HepG2 (cell line): Measurements from ENCODE around the gene ST6GALNAC2. TPM values are rescaled to one million over a fixed set of nuclear protein-coding genes. Genes with fewer than 3 reads are reported as not detected.

ENCODE experiments used
- DNMT3B ChIP-seq: conservative IDR thresholded peaks from 2 replicates; pipeline ENCODE4 v1.6.1; 2016; ENCODE audit warnings: missing biosample characterization, control low read depth
- EED ChIP-seq: sonication (generic); formaldehyde crosslinking; IDR thresholded peaks from 2 replicates; pipeline ENCODE4 v1.5.0; 2020; ENCODE audit warnings: mild to moderate bottlenecking, missing genetic modification reagents
- ESRRA ChIP-seq: sonication (generic); formaldehyde crosslinking; IDR thresholded peaks from 2 replicates; pipeline ENCODE4 v1.5.1; 2020; ENCODE audit warnings: mild to moderate bottlenecking, low read depth, missing genetic modification reagents
- GLI4 ChIP-seq: sonication (generic); formaldehyde crosslinking; IDR thresholded peaks from 2 replicates; pipeline ENCODE4 v1.5.1; 2020; ENCODE audit warnings: missing genetic modification reagents, mild to moderate bottlenecking, moderate library complexity, borderline replicate concordance
- HDAC2 ChIP-seq: sonication (generic); formaldehyde crosslinking; IDR thresholded peaks from 2 replicates; pipeline ENCODE4 v1.4.0; 2020; ENCODE audit warnings: missing genetic modification reagents
- HES4 ChIP-seq: sonication (generic); formaldehyde crosslinking; IDR thresholded peaks from 2 replicates; pipeline ENCODE4 v1.9.0; 2021; ENCODE audit warnings: mild to moderate bottlenecking, missing genetic modification reagents, borderline replicate concordance
- HNF4A ChIP-seq: sonication (generic); formaldehyde crosslinking; IDR thresholded peaks from 2 replicates; pipeline ENCODE4 v1.4.0; 2020; ENCODE audit warnings: missing genetic modification reagents
- MIER2 ChIP-seq: IDR thresholded peaks from 2 replicates; pipeline ENCODE4 v1.6.1; 2016; ENCODE audit warnings: missing biosample characterization, missing genetic modification reagents
- RXRA ChIP-seq: sonication (generic); formaldehyde crosslinking; IDR thresholded peaks from 2 replicates; pipeline ENCODE4 v1.5.1; 2020; ENCODE audit warnings: missing genetic modification reagents
- SNAI1 ChIP-seq: sonication (generic); formaldehyde crosslinking; IDR thresholded peaks from 2 replicates; pipeline ENCODE4 v1.5.0; 2020; ENCODE audit warnings: mild to moderate bottlenecking, missing genetic modification reagents, borderline replicate concordance
- SP4 ChIP-seq: sonication (generic); formaldehyde crosslinking; IDR thresholded peaks from 2 replicates; pipeline ENCODE4 v1.8.1; 2023; ENCODE audit warnings: mild to moderate bottlenecking, missing genetic modification reagents
- U2AF1 ChIP-seq: fragments of 200-400 bp; formaldehyde crosslinking; optimal IDR thresholded peaks from 2 replicates; pipeline ENCODE3; 2017; ENCODE audit warnings: mild to moderate bottlenecking, low read depth, low read length
- ZBTB21 ChIP-seq: sonication (generic); formaldehyde crosslinking; IDR thresholded peaks from 2 replicates; pipeline ENCODE4 v1.4.0; 2020; ENCODE audit warnings: missing genetic modification reagents
- ZBTB42 ChIP-seq: sonication (generic); formaldehyde crosslinking; IDR thresholded peaks from 2 replicates; pipeline ENCODE4 v1.5.0; 2020; ENCODE audit warnings: mild to moderate bottlenecking, missing genetic modification reagents
- ZNF274 ChIP-seq: sonication (generic); formaldehyde crosslinking; IDR thresholded peaks from 2 replicates; pipeline ENCODE4 v1.5.1; 2020; ENCODE audit warnings: mild to moderate bottlenecking, missing genetic modification reagents
- ZNF383 ChIP-seq: sonication (generic); formaldehyde crosslinking; IDR thresholded peaks from 2 replicates; pipeline ENCODE4 v1.4.0; 2020; ENCODE audit warnings: missing genetic modification reagents, mild to moderate bottlenecking, borderline replicate concordance
- ZNF431 ChIP-seq: sonication (generic); formaldehyde crosslinking; IDR thresholded peaks from 2 replicates; pipeline ENCODE4 v1.9.0; 2022; ENCODE audit warnings: missing genetic modification reagents, low read depth, mild to moderate bottlenecking, borderline replicate concordance
- ZNF441 ChIP-seq: sonication (generic); formaldehyde crosslinking; IDR thresholded peaks from 2 replicates; pipeline ENCODE4 v1.7.0; 2021; ENCODE audit warnings: missing genetic modification reagents, borderline replicate concordance
- ZNF589 ChIP-seq: sonication (generic); formaldehyde crosslinking; conservative IDR thresholded peaks from 2 replicates; pipeline ENCODE4 v1.8.0; 2022; ENCODE audit warnings: mild to moderate bottlenecking, moderate library complexity, missing genetic modification reagents
- ZNF598 ChIP-seq: sonication (generic); formaldehyde crosslinking; IDR thresholded peaks from 2 replicates; pipeline ENCODE4 v1.5.1; 2020; ENCODE audit warnings: mild to moderate bottlenecking, missing genetic modification reagents, borderline replicate concordance
- ZNF709 ChIP-seq: sonication (generic); formaldehyde crosslinking; IDR thresholded peaks from 2 replicates; pipeline ENCODE4 v1.5.0; 2020; ENCODE audit warnings: mild to moderate bottlenecking, missing genetic modification reagents
- ZNF780A ChIP-seq: sonication (generic); formaldehyde crosslinking; IDR thresholded peaks from 2 replicates; pipeline ENCODE4 v1.8.0; 2022; ENCODE audit warnings: mild to moderate bottlenecking, missing genetic modification reagents, moderate library complexity
- ZNF83 ChIP-seq: sonication (generic); formaldehyde crosslinking; IDR thresholded peaks from 2 replicates; pipeline ENCODE4 v1.4.0; 2020; ENCODE audit warnings: missing genetic modification reagents, mild to moderate bottlenecking, borderline replicate concordance
- ZSCAN31 ChIP-seq: sonication (generic); formaldehyde crosslinking; IDR thresholded peaks from 2 replicates; pipeline ENCODE4 v1.5.0; 2020; ENCODE audit warnings: low read depth, mild to moderate bottlenecking, missing genetic modification reagents
- polyA plus RNA-seq, 8 experiments: library from polyadenylated mRNA; depleted of rRNA in 3 of 8; stranded (reverse) in 7 of 8; unstranded in 1 of 8; fragments of >200 nt; fragmentation: Illumina TruSeq in 4 of 8; extraction: Trizol in 4 of 8; gene quantifications; 2 replicates each; pipeline versions ENCODE4 v1.2.1 to v1.2.3, GENCODE V29; 2011 to 2016; ENCODE audit warnings: low read depth in 4 of 8, missing spikeins in 1 of 8, mixed read lengths in 1 of 8; ENCODE audit not compliant: insufficient read depth in 1 of 8
- total RNA-seq, 5 experiments: library from RNA; depleted of rRNA; stranded (reverse); fragments of >200 nt; fragmentation: Illumina TruSeq; extraction: Trizol; gene quantifications; 2 replicates each; pipeline ENCODE4 v1.2.3, GENCODE V29; 2016; ENCODE audit warnings: low read depth in 1 of 5
- TF ChIP-seq, protein P1 (sequence below): sonication (generic); formaldehyde crosslinking; conservative IDR thresholded peaks from 2 replicates; pipeline ENCODE4 v1.4.0; 2020; ENCODE audit warnings: mild to moderate bottlenecking, missing genetic modification reagents, moderate library complexity
- TF ChIP-seq, protein P2 (sequence below): sonication (generic); formaldehyde crosslinking; IDR thresholded peaks from 2 replicates; pipeline ENCODE4 v1.4.0; 2020; ENCODE audit warnings: missing genetic modification reagents
- TF ChIP-seq, protein P3 (sequence below): sonication (generic); formaldehyde crosslinking; IDR thresholded peaks from 2 replicates; pipeline ENCODE4 v1.8.0; 2022; ENCODE audit warnings: missing genetic modification reagents, low read depth, mild to moderate bottlenecking, borderline replicate concordance

Gene ST6GALNAC2
- total and polyA plus RNA-seq, 2 of the 13 experiments (the other 11 are each of a cell fraction or from before 2014, with no cell fraction given) = 0.12 to 0.49 TPM

DNA sequence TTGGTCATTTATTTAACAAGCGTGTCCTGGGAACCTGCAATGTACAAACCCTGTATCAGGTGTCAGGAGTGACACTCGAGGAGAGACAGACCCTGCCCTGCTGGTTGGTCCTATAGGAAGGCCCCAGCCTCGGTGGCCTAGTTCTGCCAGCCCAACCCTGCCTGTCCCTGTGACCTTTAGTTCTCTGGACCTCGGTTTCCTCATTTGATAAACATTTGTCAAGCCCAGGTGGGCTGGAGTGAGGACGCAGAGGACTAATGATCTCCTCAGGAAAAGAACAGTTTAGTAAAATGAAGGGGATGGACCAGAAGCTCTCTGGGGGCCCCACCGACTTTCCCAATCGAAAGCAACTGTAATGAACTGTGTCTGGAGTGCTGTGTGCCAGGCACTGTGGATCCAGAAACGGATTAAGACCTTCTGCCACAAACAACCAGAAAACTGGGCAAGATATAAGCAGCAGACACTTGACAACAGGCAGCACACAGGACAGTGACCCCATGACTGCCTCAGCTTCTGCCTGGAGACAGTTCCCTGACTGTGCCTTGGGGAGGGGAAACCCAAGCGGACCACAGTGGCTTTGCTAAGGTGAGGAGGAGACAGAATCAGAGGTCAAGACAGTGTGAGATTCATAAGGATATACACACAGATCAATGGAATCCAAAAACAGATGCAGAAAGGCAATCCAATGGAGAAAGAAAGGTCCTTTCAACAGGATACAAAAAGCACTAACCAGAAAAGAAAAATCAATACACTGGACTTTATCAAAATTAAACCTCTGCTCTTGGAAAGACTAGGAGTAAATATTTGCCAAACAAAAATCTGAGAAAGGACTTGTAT lies 37.1 kb downstream of the ST6GALNAC2 start (continued):
- TF ChIP-seq, protein P1, sequence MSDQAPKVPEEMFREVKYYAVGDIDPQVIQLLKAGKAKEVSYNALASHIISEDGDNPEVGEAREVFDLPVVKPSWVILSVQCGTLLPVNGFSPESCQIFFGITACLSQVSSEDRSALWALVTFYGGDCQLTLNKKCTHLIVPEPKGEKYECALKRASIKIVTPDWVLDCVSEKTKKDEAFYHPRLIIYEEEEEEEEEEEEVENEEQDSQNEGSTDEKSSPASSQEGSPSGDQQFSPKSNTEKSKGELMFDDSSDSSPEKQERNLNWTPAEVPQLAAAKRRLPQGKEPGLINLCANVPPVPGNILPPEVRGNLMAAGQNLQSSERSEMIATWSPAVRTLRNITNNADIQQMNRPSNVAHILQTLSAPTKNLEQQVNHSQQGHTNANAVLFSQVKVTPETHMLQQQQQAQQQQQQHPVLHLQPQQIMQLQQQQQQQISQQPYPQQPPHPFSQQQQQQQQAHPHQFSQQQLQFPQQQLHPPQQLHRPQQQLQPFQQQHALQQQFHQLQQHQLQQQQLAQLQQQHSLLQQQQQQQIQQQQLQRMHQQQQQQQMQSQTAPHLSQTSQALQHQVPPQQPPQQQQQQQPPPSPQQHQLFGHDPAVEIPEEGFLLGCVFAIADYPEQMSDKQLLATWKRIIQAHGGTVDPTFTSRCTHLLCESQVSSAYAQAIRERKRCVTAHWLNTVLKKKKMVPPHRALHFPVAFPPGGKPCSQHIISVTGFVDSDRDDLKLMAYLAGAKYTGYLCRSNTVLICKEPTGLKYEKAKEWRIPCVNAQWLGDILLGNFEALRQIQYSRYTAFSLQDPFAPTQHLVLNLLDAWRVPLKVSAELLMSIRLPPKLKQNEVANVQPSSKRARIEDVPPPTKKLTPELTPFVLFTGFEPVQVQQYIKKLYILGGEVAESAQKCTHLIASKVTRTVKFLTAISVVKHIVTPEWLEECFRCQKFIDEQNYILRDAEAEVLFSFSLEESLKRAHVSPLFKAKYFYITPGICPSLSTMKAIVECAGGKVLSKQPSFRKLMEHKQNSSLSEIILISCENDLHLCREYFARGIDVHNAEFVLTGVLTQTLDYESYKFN (CRISPR knock-in tag) = peak; percentile 75
- TF ChIP-seq, protein P2, sequence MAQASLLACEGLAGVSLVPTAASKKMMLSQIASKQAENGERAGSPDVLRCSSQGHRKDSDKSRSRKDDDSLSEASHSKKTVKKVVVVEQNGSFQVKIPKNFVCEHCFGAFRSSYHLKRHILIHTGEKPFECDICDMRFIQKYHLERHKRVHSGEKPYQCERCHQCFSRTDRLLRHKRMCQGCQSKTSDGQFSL (CRISPR knock-in tag) = no peak
- TF ChIP-seq SP4 (no peak), RXRA (peak; percentile 66; the same call in 1 of the 2 replicates), ZNF598 (CRISPR knock-in tag) (peak; percentile 72; the same call in 1 of the 2 replicates), ZBTB42 (CRISPR knock-in tag) (no peak), U2AF1 (no peak), MIER2 (CRISPR knock-in tag) (no peak), SNAI1 (CRISPR knock-in tag) (0 out of 2 replicates have a peak, but pooled peaks have one; percentile 22), ZNF83 (CRISPR knock-in tag) (0 out of 2 replicates have a peak, but pooled peaks have one; percentile 10), ZNF589 (no peak), EED (CRISPR knock-in tag) (no peak), ESRRA (CRISPR knock-in tag) (peak; percentile 82), ZNF431 (0 out of 2 replicates have a peak, but pooled peaks have one; percentile 33), ZNF709 (CRISPR knock-in tag) (no peak), HES4 (no peak), ZNF383 (no peak), ZBTB21 (CRISPR knock-in tag) (no peak), GLI4 (CRISPR knock-in tag) (no peak), HNF4A (peak; percentile 73), ZNF274 (CRISPR knock-in tag) (0 out of 2 replicates have a peak, but pooled peaks have one; percentile 39), ZSCAN31 (CRISPR knock-in tag) (peak; percentile 36; the same call in 1 of the 2 replicates), ZNF441 (no peak; the same call in 1 of the 2 replicates), HDAC2 (CRISPR knock-in tag) (0 out of 2 replicates have a peak, but pooled peaks have one; percentile 33), ZNF780A (no peak), DNMT3B (no peak)
- TF ChIP-seq, protein P3, sequence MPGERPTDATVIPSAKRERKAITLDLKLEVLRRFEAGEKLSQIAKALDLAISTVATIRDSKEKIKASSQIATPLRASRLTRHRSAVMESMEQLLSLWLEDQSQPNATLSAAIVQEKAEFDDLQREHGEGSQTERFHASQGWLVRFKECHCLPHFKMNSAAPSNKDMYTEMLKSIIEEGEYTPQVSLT = no peak
